ENCODE results near the gene NPLOC4. TPM values are rescaled to one million over a fixed set of nuclear protein-coding genes. Genes with fewer than 3 reads are reported as not detected.

The NPLOC4 gene
- total and polyA plus RNA-seq, 9 donors: 31.9 to 66.2 (median 49.5) TPM

GRCh38 chr17:81579821-81580321, 57.0 kb downstream of the NPLOC4 start:
- 86% methylated on average over 10 of the region's 10 CpGs for WGBS (ENCODE audit: insufficient coverage)
- peaks cover 64% of the 10 kb centered on the region for H3K36me3 ChIP-seq (ENCODE audit: control insufficient read depth, insufficient read depth, low read length)
- DNase-seq: no peak
- no peak overlapping the region for H3K4me3 ChIP-seq (ENCODE audit: low read length)
- H3K27ac ChIP-seq (ENCODE audit: low read length): no peak overlapping the region
- no peaks in the 10 kb centered on the region for H3K9me3 ChIP-seq (replicated peaks; ENCODE audit: control insufficient read depth, low read depth, low read length)
- no peaks in the 10 kb centered on the region for H3K27me3 ChIP-seq (ENCODE audit: control insufficient read depth, insufficient read depth, low read length)
- H3K4me1 ChIP-seq (ENCODE audit: control insufficient read depth, insufficient read depth, low read length): peaks cover 11% of the 10 kb centered on the region

GRCh38 chr17:81579298-81579697, 57.6 kb downstream of the NPLOC4 start:
- H3K4me3 ChIP-seq (ENCODE audit: low read length): no peak overlapping the region
- H3K27me3 ChIP-seq (ENCODE audit: control insufficient read depth, insufficient read depth, low read length): no peaks in the 10 kb centered on the region
- WGBS (ENCODE audit: insufficient coverage): 90% methylated on average over 6 of the region's 6 CpGs
- peaks cover 11% of the 10 kb centered on the region for H3K4me1 ChIP-seq (ENCODE audit: control insufficient read depth, insufficient read depth, low read length)
- H3K36me3 ChIP-seq (ENCODE audit: control insufficient read depth, insufficient read depth, low read length): peaks cover 70% of the 10 kb centered on the region
- no peaks in the 10 kb centered on the region for H3K9me3 ChIP-seq (replicated peaks; ENCODE audit: control insufficient read depth, low read depth, low read length)
- DNase-seq: no peak
- no peak overlapping the region for H3K27ac ChIP-seq (ENCODE audit: low read length)

GRCh38 chr17:81578561-81579225, 58.2 kb downstream of the NPLOC4 start:
- Histone ChIP-seq H3K4me1 (ENCODE audit: control insufficient read depth, insufficient read depth, low read length) (peaks cover 11% of the 10 kb centered on the region), H3K27me3 (ENCODE audit: control insufficient read depth, insufficient read depth, low read length) (no peaks in the 10 kb centered on the region), H3K4me3 (ENCODE audit: low read length) (no peak overlapping the region), H3K27ac (ENCODE audit: low read length) (no peak overlapping the region), H3K36me3 (ENCODE audit: control insufficient read depth, insufficient read depth, low read length) (peaks cover 71% of the 10 kb centered on the region), H3K9me3 (replicated peaks; ENCODE audit: control insufficient read depth, low read depth, low read length) (no peaks in the 10 kb centered on the region)
- DNase-seq: no peak
- 100% methylated on average over 2 of the region's 6 CpGs for WGBS (ENCODE audit: insufficient coverage)

GRCh38 chr17:81578038-81578441, 58.9 kb downstream of the NPLOC4 start:
- H3K27me3 ChIP-seq (ENCODE audit: control insufficient read depth, insufficient read depth, low read length): no peaks in the 10 kb centered on the region
- H3K4me1 ChIP-seq (ENCODE audit: control insufficient read depth, insufficient read depth, low read length): peaks cover 11% of the 10 kb centered on the region
- no peak overlapping the region for H3K4me3 ChIP-seq (ENCODE audit: low read length)
- 91% methylated on average over 9 of the region's 10 CpGs for WGBS (ENCODE audit: insufficient coverage)
- no peak for DNase-seq
- no peak overlapping the region for H3K27ac ChIP-seq (ENCODE audit: low read length)
- H3K9me3 ChIP-seq (replicated peaks; ENCODE audit: control insufficient read depth, low read depth, low read length): no peaks in the 10 kb centered on the region
- peaks cover 68% of the 10 kb centered on the region for H3K36me3 ChIP-seq (ENCODE audit: control insufficient read depth, insufficient read depth, low read length)

GRCh38 chr17:81577278-81578000, 59.5 kb downstream of the NPLOC4 start:
- H3K4me1 ChIP-seq (ENCODE audit: control insufficient read depth, insufficient read depth, low read length): peaks cover 11% of the 10 kb centered on the region
- 76% methylated on average over 11 of the region's 11 CpGs for WGBS (ENCODE audit: insufficient coverage)
- peaks cover 65% of the 10 kb centered on the region for H3K36me3 ChIP-seq (ENCODE audit: control insufficient read depth, insufficient read depth, low read length)
- H3K27ac ChIP-seq (ENCODE audit: low read length): no peak overlapping the region
- no peak for DNase-seq
- H3K9me3 ChIP-seq (replicated peaks; ENCODE audit: control insufficient read depth, low read depth, low read length): no peaks in the 10 kb centered on the region
- H3K27me3 ChIP-seq (ENCODE audit: control insufficient read depth, insufficient read depth, low read length): no peaks in the 10 kb centered on the region
- no peak overlapping the region for H3K4me3 ChIP-seq (ENCODE audit: low read length)

GRCh38 chr17:81576621-81577277, 60.2 kb downstream of the NPLOC4 start:
- no peaks in the 10 kb centered on the region for H3K9me3 ChIP-seq (replicated peaks; ENCODE audit: control insufficient read depth, low read depth, low read length)
- no peak overlapping the region for H3K4me3 ChIP-seq (ENCODE audit: low read length)
- H3K36me3 ChIP-seq (ENCODE audit: control insufficient read depth, insufficient read depth, low read length): peaks cover 62% of the 10 kb centered on the region
- H3K27ac ChIP-seq (ENCODE audit: low read length): no peak overlapping the region
- no peaks in the 10 kb centered on the region for H3K27me3 ChIP-seq (ENCODE audit: control insufficient read depth, insufficient read depth, low read length)
- DNase-seq: no peak
- H3K4me1 ChIP-seq (ENCODE audit: control insufficient read depth, insufficient read depth, low read length): peaks cover 11% of the 10 kb centered on the region
- WGBS (ENCODE audit: insufficient coverage): 49% methylated on average over 12 of the region's 17 CpGs

GRCh38 chr17:81575836-81576235, 61.1 kb downstream of the NPLOC4 start:
- H3K27ac ChIP-seq (ENCODE audit: low read length): no peak overlapping the region
- peaks cover 68% of the 10 kb centered on the region for H3K36me3 ChIP-seq (ENCODE audit: control insufficient read depth, insufficient read depth, low read length)
- H3K4me1 ChIP-seq (ENCODE audit: control insufficient read depth, insufficient read depth, low read length): peaks cover 11% of the 10 kb centered on the region
- DNase-seq: no peak
- H3K27me3 ChIP-seq (ENCODE audit: control insufficient read depth, insufficient read depth, low read length): no peaks in the 10 kb centered on the region
- no peak overlapping the region for H3K4me3 ChIP-seq (ENCODE audit: low read length)
- H3K9me3 ChIP-seq (replicated peaks; ENCODE audit: control insufficient read depth, low read depth, low read length): no peaks in the 10 kb centered on the region
- 80% methylated on average over 2 of the region's 3 CpGs for WGBS (ENCODE audit: insufficient coverage)

GRCh38 chr17:81574643-81574956, 62.3 kb downstream of the NPLOC4 start:
- Histone ChIP-seq H3K4me3 (ENCODE audit: low read length) (no peak overlapping the region), H3K4me1 (ENCODE audit: control insufficient read depth, insufficient read depth, low read length) (peaks cover 11% of the 10 kb centered on the region), H3K36me3 (ENCODE audit: control insufficient read depth, insufficient read depth, low read length) (peaks cover 68% of the 10 kb centered on the region), H3K27ac (ENCODE audit: low read length) (no peak overlapping the region), H3K9me3 (replicated peaks; ENCODE audit: control insufficient read depth, low read depth, low read length) (no peaks in the 10 kb centered on the region), H3K27me3 (ENCODE audit: control insufficient read depth, insufficient read depth, low read length) (no peaks in the 10 kb centered on the region)
- DNase-seq: no peak
- 48% methylated on average over 8 of the region's 8 CpGs for WGBS (ENCODE audit: insufficient coverage)

- H3K4me1 ChIP-seq (ENCODE audit: control insufficient read depth, insufficient read depth, low read length): peaks cover 11% of the 10 kb centered on the region
- no peak overlapping the region for H3K4me3 ChIP-seq (ENCODE audit: low read length)
- peaks cover 68% of the 10 kb centered on the region for H3K36me3 ChIP-seq (ENCODE audit: control insufficient read depth, insufficient read depth, low read length)
- WGBS (ENCODE audit: insufficient coverage): 59% methylated on average over 13 of the region's 17 CpGs
- H3K27me3 ChIP-seq (ENCODE audit: control insufficient read depth, insufficient read depth, low read length): no peaks in the 10 kb centered on the region
- H3K9me3 ChIP-seq (replicated peaks; ENCODE audit: control insufficient read depth, low read depth, low read length): no peaks in the 10 kb centered on the region
- no peak for DNase-seq
- no peak overlapping the region for H3K27ac ChIP-seq (ENCODE audit: low read length)
These were observed 62.9 kb downstream of the NPLOC4 start for GRCh38 chr17:81573794-81574642.
